Mononuclear cell (primary cell): ENCODE data around the gene SCNN1A. TPM values are rescaled to one million over a fixed set of nuclear protein-coding genes. Genes with fewer than 3 reads are reported as not detected.

Source experiments
- H3K27me3 ChIP-seq: 2 replicates; pipeline ENCODE4 v1.6.0; 2011; ENCODE audit warnings: low read length, control low read depth; ENCODE audit not compliant: insufficient read depth
- H3K4me1 ChIP-seq: 2 replicates; pipeline ENCODE4 v1.5.1; 2011; ENCODE audit warnings: mild to moderate bottlenecking, low read length, control low read depth; ENCODE audit not compliant: insufficient read depth
- H3K4me3 ChIP-seq: 2 replicates; pipeline ENCODE4 v1.5.1; 2011; ENCODE audit warnings: mild to moderate bottlenecking, low read length, moderate library complexity
- H3K9me3 ChIP-seq: 2 replicates; pipeline ENCODE4 v1.5.1; 2011; ENCODE audit warnings: low read depth, mild to moderate bottlenecking, control low read depth, low read length
- total RNA-seq: library from RNA; depleted of rRNA; stranded (reverse); fragments of >200 nt; gene quantifications from one replicate; pipeline ENCODE4 v1.2.3, GENCODE V29; 2012

SCNN1A gene
- total RNA-seq, 1 donor, result 1.2 TPM

GRCh38 chr12:6336889-6337853, 38.2 kb downstream of the SCNN1A start:
- Histone ChIP-seq H3K4me1 (peaks cover 82% of the 10 kb centered on the region), H3K9me3 (no peaks in the 10 kb centered on the region), H3K4me3 (peak overlapping the region; percentile 91), H3K27me3 (no peaks in the 10 kb centered on the region)

- Histone ChIP-seq H3K27me3 (no peaks in the 10 kb centered on the region), H3K9me3 (no peaks in the 10 kb centered on the region), H3K4me1 (peaks cover 88% of the 10 kb centered on the region), H3K4me3 (peak overlapping the region; percentile 91)
Observed at GRCh38 chr12:6336079-6336888, 39.1 kb downstream of the SCNN1A start.

GRCh38 chr12:6335451-6336078, 39.8 kb downstream of the SCNN1A start:
- H3K4me3 ChIP-seq, result peak overlapping the region; percentile 91
- no peaks in the 10 kb centered on the region for H3K9me3 ChIP-seq
- H3K4me1 ChIP-seq, result peaks cover 94% of the 10 kb centered on the region
- H3K27me3 ChIP-seq, result no peaks in the 10 kb centered on the region

GRCh38 chr12:6334940-6335450, 40.4 kb downstream of the SCNN1A start:
- Histone ChIP-seq H3K4me1 (peaks cover 97% of the 10 kb centered on the region), H3K4me3 (peak overlapping the region; percentile 91), H3K27me3 (no peaks in the 10 kb centered on the region), H3K9me3 (no peaks in the 10 kb centered on the region)

GRCh38 chr12:6334359-6334758, 41.0 kb downstream of the SCNN1A start:
- peaks cover 97% of the 10 kb centered on the region for H3K4me1 ChIP-seq
- H3K4me3 ChIP-seq, result no peak overlapping the region
- H3K9me3 ChIP-seq, result no peaks in the 10 kb centered on the region
- H3K27me3 ChIP-seq, result no peaks in the 10 kb centered on the region

DNA sequence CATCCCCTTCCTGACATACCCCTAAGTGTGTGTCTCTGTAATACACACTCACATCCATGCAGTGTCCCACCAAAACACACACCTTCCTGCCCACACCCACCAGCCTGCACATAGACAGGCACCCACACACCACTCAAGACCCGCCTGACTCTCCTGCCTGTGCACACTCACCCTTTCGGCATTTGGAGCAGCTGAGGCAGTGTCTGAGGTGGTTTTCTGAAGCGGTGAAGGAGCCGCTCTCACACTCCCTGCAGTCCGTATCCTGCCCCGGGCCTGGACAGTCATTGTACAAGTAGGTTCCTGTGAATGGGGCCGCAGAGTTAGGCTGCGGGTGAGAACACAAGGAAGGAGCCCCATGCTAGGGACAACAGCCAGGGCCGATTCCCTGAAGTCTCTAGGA, 41.8 kb downstream of the SCNN1A start:
- H3K4me1 ChIP-seq, result peaks cover 89% of the 10 kb centered on the region
- H3K9me3 ChIP-seq, result no peaks in the 10 kb centered on the region
- no peaks in the 10 kb centered on the region for H3K27me3 ChIP-seq
- H3K4me3 ChIP-seq, result no peak overlapping the region

GRCh38 chr12:6333029-6333428, 42.3 kb downstream of the SCNN1A start:
- H3K4me1 ChIP-seq, result peaks cover 84% of the 10 kb centered on the region
- no peaks in the 10 kb centered on the region for H3K9me3 ChIP-seq
- H3K4me3 ChIP-seq, result no peak overlapping the region
- H3K27me3 ChIP-seq, result no peaks in the 10 kb centered on the region

GRCh38 chr12:6332459-6332858, 42.9 kb downstream of the SCNN1A start:
- no peaks in the 10 kb centered on the region for H3K27me3 ChIP-seq
- H3K4me3 ChIP-seq, result no peak overlapping the region
- peaks cover 83% of the 10 kb centered on the region for H3K4me1 ChIP-seq
- H3K9me3 ChIP-seq, result no peaks in the 10 kb centered on the region

GRCh38 chr12:6330999-6331714, 44.2 kb downstream of the SCNN1A start:
- Histone ChIP-seq H3K4me1 (peaks cover 74% of the 10 kb centered on the region), H3K4me3 (no peak overlapping the region), H3K27me3 (no peaks in the 10 kb centered on the region), H3K9me3 (no peaks in the 10 kb centered on the region)

GRCh38 chr12:6330192-6330591, 45.2 kb downstream of the SCNN1A start:
- Histone ChIP-seq H3K4me1 (peaks cover 74% of the 10 kb centered on the region), H3K27me3 (no peaks in the 10 kb centered on the region), H3K4me3 (no peak overlapping the region), H3K9me3 (no peaks in the 10 kb centered on the region)

- H3K27me3 ChIP-seq, result no peaks in the 10 kb centered on the region
- no peak overlapping the region for H3K4me3 ChIP-seq
- peaks cover 74% of the 10 kb centered on the region for H3K4me1 ChIP-seq
- no peaks in the 10 kb centered on the region for H3K9me3 ChIP-seq
Observed at GRCh38 chr12:6329703-6330064, 45.7 kb downstream of the SCNN1A start.

GRCh38 chr12:6328945-6329702, 46.2 kb downstream of the SCNN1A start:
- Histone ChIP-seq H3K4me1 (peaks cover 73% of the 10 kb centered on the region), H3K4me3 (no peak overlapping the region)

GRCh38 chr12:6328045-6328779, 47.2 kb downstream of the SCNN1A start:
- Histone ChIP-seq H3K4me1 (peaks cover 72% of the 10 kb centered on the region), H3K4me3 (no peak overlapping the region), H3K27me3 (no peaks in the 10 kb centered on the region), H3K9me3 (no peaks in the 10 kb centered on the region)

More at GRCh38 chr12:6328945-6329702, 46.2 kb downstream of the SCNN1A start:
- Histone ChIP-seq H3K27me3 (no peaks in the 10 kb centered on the region), H3K9me3 (no peaks in the 10 kb centered on the region)
